MCF 10A (cell line): ENCODE data around the gene ZSWIM4. TPM values are rescaled to one million over a fixed set of nuclear protein-coding genes. Genes with fewer than 3 reads are reported as not detected.

Source experiments
- BruUV-seq: library from RNA; stranded (reverse); fragments of 400-500 nt; replicated peaks from 2 replicates; lab custom pipeline; 2021; lab: Mats Ljungman, UMichigan
- CTCF ChIA-PET: fragments of 300-600 bp; sonication (Branson Sonifier 250); formaldehyde crosslinking; extraction: SDS; loops from one replicate; lab custom pipeline; 2021; ENCODE audit warnings: antibody characterized with exemption, inconsistent platforms; lab: Yijun Ruan, JAX
- POLR2A ChIA-PET: fragments of 300-600, 350-650 bp; sonication (Branson Sonifier 250); formaldehyde crosslinking; extraction: SDS; loops from one replicate; lab custom pipeline; 2020; ENCODE audit warnings: antibody characterized with exemption, inconsistent platforms; lab: Yijun Ruan, JAX
- DNase-seq: peaks from one replicate; pipeline ENCODE4 v3.0.0-alpha.2; 2018; ENCODE audit not compliant: unreplicated experiment
- H3K27ac Mint-ChIP-seq: one replicate; pipeline ENCODE4 v1.8.0; 2022; ENCODE audit warnings: mild to moderate bottlenecking, low read depth, mixed read lengths; ENCODE audit not compliant: unreplicated experiment
- H3K27me3 Mint-ChIP-seq: one replicate; pipeline ENCODE4 v1.8.0; 2022; ENCODE audit warnings: mixed read lengths; ENCODE audit not compliant: insufficient read depth, unreplicated experiment
- H3K36me3 Mint-ChIP-seq: one replicate; pipeline ENCODE4 v1.8.0; 2022; ENCODE audit warnings: mild to moderate bottlenecking, moderate library complexity, mixed read lengths; ENCODE audit not compliant: insufficient read depth, unreplicated experiment
- H3K4me1 Mint-ChIP-seq: one replicate; pipeline ENCODE4 v1.8.0; 2022; ENCODE audit warnings: mixed read lengths; ENCODE audit not compliant: insufficient read depth, unreplicated experiment
- H3K4me3 Mint-ChIP-seq: one replicate; pipeline ENCODE4 v1.8.0; 2022; ENCODE audit warnings: mild to moderate bottlenecking, moderate library complexity, mixed read lengths; ENCODE audit not compliant: unreplicated experiment
- H3K9me3 Mint-ChIP-seq: one replicate; pipeline ENCODE4 v1.8.0; 2022; ENCODE audit warnings: mixed read lengths; ENCODE audit not compliant: unreplicated experiment
- CTCF ChIP-seq: fragments of 200-600 bp; IDR thresholded peaks from one replicate; pipeline ENCODE4 v1.8.0; 2022; ENCODE audit warnings: antibody characterized with exemption, mild to moderate bottlenecking; ENCODE audit not compliant: unreplicated experiment
- intact Hi-C: fragments of 100-400 bp; cut with micrococcal nuclease; formaldehyde crosslinking; loops from 2 replicates; pipeline ENCODE4 v1.14.1; 2022
- total RNA-seq: library from RNA; stranded (reverse); gene quantifications from 2 replicates; pipeline ENCODE4 v1.2.3, GENCODE V29; 2022

Gene ZSWIM4
- total RNA-seq, 1 experiment from 2014 or later, result 9.4 TPM

DNA sequence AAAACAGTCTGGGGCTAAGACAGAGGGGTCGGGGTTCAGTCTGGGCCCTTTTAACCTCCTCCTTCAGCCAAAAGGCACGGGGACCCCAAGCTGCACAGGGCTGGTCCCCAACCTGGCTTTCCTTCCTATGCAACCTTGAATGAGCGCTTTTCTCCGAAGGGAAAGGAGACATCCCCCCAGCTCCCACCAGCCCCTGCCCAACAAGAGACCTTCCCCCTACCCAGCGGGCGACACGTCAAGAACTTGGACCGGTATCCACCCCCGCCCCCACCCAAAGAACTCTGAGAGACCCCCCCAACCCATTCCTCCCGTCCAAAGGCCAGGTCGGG, 46.7 kb downstream of the ZSWIM4 start:
- ChIA-PET POLR2A (interaction anchor here (0.7 to 10.5 kb wide), 11 partner anchors 11 to 1108 kb away, joined by 3 to 265 read pairs (median 6); partner anchors contain the start of genes C19orf53 and ZSWIM4), CTCF (interaction anchor here (0.6 to 1.7 kb wide), 3 partner anchors 13 to 134 kb away, joined by 3 to 8 read pairs (median 4); no protein-coding TSS in a partner anchor)
- peaks cover 28% of the 10 kb centered on the region for H3K4me1 Mint-ChIP-seq
- H3K27ac Mint-ChIP-seq, result peak overlapping the region; percentile 95
- H3K27me3 Mint-ChIP-seq, result no peaks in the 10 kb centered on the region
- peak overlapping the region; percentile 96 for H3K4me3 Mint-ChIP-seq
- H3K36me3 Mint-ChIP-seq, result peaks cover 72% of the 10 kb centered on the region
- intact Hi-C loops, result no loop called here
- TSS peak; percentile 64 for BruUV-seq
- DNase-seq, result no peak
- H3K9me3 Mint-ChIP-seq, result no peaks in the 10 kb centered on the region
- TF ChIP-seq CTCF, result no peak

- no TSS peak for BruUV-seq
- peak overlapping the region; percentile 95 for H3K27ac Mint-ChIP-seq
- POLR2A ChIA-PET, result interaction anchor here (1.3 to 10.5 kb wide), 6 partner anchors 10 to 94 kb away, joined by 6 to 265 read pairs (median 22); partner anchors contain the start of genes C19orf53 and ZSWIM4
- DNase-seq, result peak; percentile 85
- intact Hi-C loops, result no loop called here
- no peaks in the 10 kb centered on the region for H3K9me3 Mint-ChIP-seq
- CTCF ChIA-PET, result interaction anchor here (0.6 kb wide), 1 partner anchor 134 kb away, joined by 4 read pairs; no protein-coding TSS in a partner anchor
- peak overlapping the region; percentile 96 for H3K4me3 Mint-ChIP-seq
- H3K36me3 Mint-ChIP-seq, result peaks cover 72% of the 10 kb centered on the region
- H3K27me3 Mint-ChIP-seq, result no peaks in the 10 kb centered on the region
- peaks cover 28% of the 10 kb centered on the region for H3K4me1 Mint-ChIP-seq
- no peak for TF ChIP-seq CTCF
These were observed 47.3 kb downstream of the ZSWIM4 start for GRCh38 chr19:13842291-13843103.

- H3K4me3 Mint-ChIP-seq, result peak overlapping the region; percentile 96
- peak overlapping the region; percentile 95 for H3K27ac Mint-ChIP-seq
- peak; percentile 97 for DNase-seq
- peaks cover 66% of the 10 kb centered on the region for H3K36me3 Mint-ChIP-seq
- TF ChIP-seq CTCF, result no peak
- BruUV-seq, result no TSS peak
- intact Hi-C loops, result no loop called here
- H3K9me3 Mint-ChIP-seq, result no peaks in the 10 kb centered on the region
- ChIA-PET CTCF (interaction anchor here (0.6 kb wide), 1 partner anchor 20 kb away, joined by 3 read pairs; no protein-coding TSS in a partner anchor), POLR2A (interaction anchor here (0.5 to 2.4 kb wide), 13 partner anchors 9 to 689 kb away, joined by 3 to 19 read pairs (median 6); partner anchors contain the start of genes C19orf53, MRI1 and ZSWIM4)
- H3K4me1 Mint-ChIP-seq, result peaks cover 28% of the 10 kb centered on the region
- H3K27me3 Mint-ChIP-seq, result no peaks in the 10 kb centered on the region
These were observed 48.1 kb downstream of the ZSWIM4 start for GRCh38 chr19:13843104-13843921.
